ENCODE measurements around the gene PRR29.
"Not testable (repeated sequence)": the region's sequence is repeated elsewhere in the genome, so short reads cannot be mapped to it uniquely, and the experiment has no call there.

PRR29 gene

GRCh38 chr17:63998721-63999679 lies 849 bp downstream of the PRR29 start:
- DNase-seq, result no peak

- DNase-seq, result no peak
Measured at GRCh38 chr17:63999680-64000531, 1.8 kb downstream of the PRR29 start.

GRCh38 chr17:64001091-64001579 lies 3.0 kb downstream of the PRR29 start:
- no peak for DNase-seq

- no peak for DNase-seq
Measured at GRCh38 chr17:64001763-64002529, 3.8 kb downstream of the PRR29 start.

- DNase-seq, result no peak
Measured at GRCh38 chr17:64002658-64003525, 4.7 kb downstream of the PRR29 start.

- no peak for DNase-seq
Measured at GRCh38 chr17:64003526-64004121, 5.5 kb downstream of the PRR29 start.

- no peak for DNase-seq
Measured at GRCh38 chr17:64004218-64004770, 6.1 kb downstream of the PRR29 start.

GRCh38 chr17:64004903-64005733 lies 7.0 kb downstream of the PRR29 start:
- DNase-seq, result no peak

- DNase-seq, result no peak
Measured at GRCh38 chr17:64005734-64006167, 7.6 kb downstream of the PRR29 start.

- DNase-seq, result no peak
Measured at GRCh38 chr17:64006361-64007088, 8.4 kb downstream of the PRR29 start.

- DNase-seq, result not testable (repeated sequence)
Measured at GRCh38 chr17:64007089-64007837, 9.1 kb downstream of the PRR29 start.

GRCh38 chr17:64007838-64008282 lies 9.7 kb downstream of the PRR29 start:
- DNase-seq, result no peak

GRCh38 chr17:64008346-64008745 lies 10.2 kb downstream of the PRR29 start:
- no peak for DNase-seq

GRCh38 chr17:64008830-64009229 lies 10.7 kb downstream of the PRR29 start:
- DNase-seq, result no peak

- no peak for DNase-seq
Measured at GRCh38 chr17:64009571-64010402, 11.6 kb downstream of the PRR29 start.

GRCh38 chr17:64015447-64015846 lies 17.3 kb downstream of the PRR29 start:
- no peak for DNase-seq

- no peak for DNase-seq
Measured at GRCh38 chr17:64016231-64016784, 18.2 kb downstream of the PRR29 start.
